Measurements from ENCODE around the gene ASCC3. TPM values are rescaled to one million over a fixed set of nuclear protein-coding genes. Genes with fewer than 3 reads are reported as not detected.
A peak's percentile ranks its signal among the peaks of the same experiment; 100 is the strongest.

ASCC3 gene
- total and polyA plus RNA-seq, 12 donors, result 3.9 to 22.9 (median 16.1) TPM

- Histone ChIP-seq H3K27me3 (no peaks in the 10 kb centered on the region), H3K4me3 (no peak overlapping the region), H3K36me3 (peaks cover 0 to 24% (median 9%) of the 10 kb centered on the region in 9 donors), H3K27ac (no peak overlapping the region), H3K4me1 (peaks cover 0 to 19% (median 3%) of the 10 kb centered on the region in 9 donors), H3K9me3 (peaks cover 0 to 12% (median 0%) of the 10 kb centered on the region in 11 donors)
- 44 to 65% methylated on average over 1 of the region's 1 CpG for WGBS, 2 donors
- DNase-seq (no peak), ATAC-seq (no peak)
- intact Hi-C loops (cut with DNase I), result no loop called here
- peak in 1 of 9 donors; percentile 14 for TF ChIP-seq CTCF (IDR thresholded peaks at IDR 0.05)
Observed at GRCh38 chr6:100724222-100724621, 156.9 kb downstream of the ASCC3 start.

GRCh38 chr6:100721256-100721655 is 159.9 kb downstream of the ASCC3 start:
- intact Hi-C loops (cut with DNase I), result no loop called here
- H3K27me3 ChIP-seq, result no peaks in the 10 kb centered on the region
- H3K4me3 ChIP-seq, result no peak overlapping the region
- H3K27ac ChIP-seq, result no peak overlapping the region
- DNase-seq, result no peak
- TF ChIP-seq CTCF (IDR thresholded peaks at IDR 0.05), result no peak
- H3K4me1 ChIP-seq, result peaks cover 0 to 11% (median 3%) of the 10 kb centered on the region in 9 donors
- peaks cover 0 to 30% (median 9%) of the 10 kb centered on the region in 9 donors for H3K36me3 ChIP-seq
- H3K9me3 ChIP-seq, result peaks cover 0 to 12% (median 0%) of the 10 kb centered on the region in 11 donors
- ATAC-seq, result no peak

GRCh38 chr6:100719883-100720682 is 161.0 kb downstream of the ASCC3 start:
- H3K9me3 ChIP-seq, result peaks cover 0 to 12% (median 0%) of the 10 kb centered on the region in 11 donors
- TF ChIP-seq CTCF (IDR thresholded peaks at IDR 0.05), result peak in 8 of 9 donors; percentile 16 to 66 (median 52)
- WGBS, 2 donors, result 36 to 50% methylated on average over 5 of the region's 5 CpGs
- H3K4me1 ChIP-seq, result peaks cover 0 to 11% (median 3%) of the 10 kb centered on the region in 9 donors
- intact Hi-C loops (cut with DNase I), result no loop called here
- DNase-seq, result no peak
- peak overlapping the region in 5 of 10 donors; percentile 11 to 30 (median 23) for H3K4me3 ChIP-seq
- H3K27me3 ChIP-seq, result no peaks in the 10 kb centered on the region
- peaks cover 0 to 42% (median 9%) of the 10 kb centered on the region in 9 donors for H3K36me3 ChIP-seq
- no peak for ATAC-seq
- H3K27ac ChIP-seq, result peak overlapping the region in 1 of 10 donors; percentile 35

- H3K4me3 ChIP-seq, result no peak overlapping the region
- intact Hi-C loops (cut with DNase I), result no loop called here
- TF ChIP-seq CTCF (IDR thresholded peaks at IDR 0.05), result no peak
- peaks cover 0 to 46% (median 4%) of the 10 kb centered on the region in 9 donors for H3K36me3 ChIP-seq
- H3K4me1 ChIP-seq, result no peaks in the 10 kb centered on the region
- no peaks in the 10 kb centered on the region for H3K27me3 ChIP-seq
- no peak overlapping the region for H3K27ac ChIP-seq
- DNase-seq (no peak), ATAC-seq (no peak)
- no peaks in the 10 kb centered on the region for H3K9me3 ChIP-seq
- 97 to 98% methylated on average over 6 of the region's 6 CpGs for WGBS, 2 donors
Observed at GRCh38 chr6:100712997-100713396, 168.1 kb downstream of the ASCC3 start.
